B cell (primary cell): ENCODE data around the gene TAS2R8. TPM values are rescaled to one million over a fixed set of nuclear protein-coding genes. Genes with fewer than 3 reads are reported as not detected.

Source experiments
- ATAC-seq: fragments of 200-7000 bp; cut with Tn5 transposase; one replicate; pipeline ENCODE4 v1.10.0; 2021; ENCODE audit warnings: low read depth, mild to moderate bottlenecking, moderate number of reproducible peaks, moderate library complexity
- CTCF ChIA-PET: fragments of 350-600 bp; sonication (Branson Sonifier 250); formaldehyde crosslinking; loops from one replicate; lab custom pipeline; 2021; ENCODE audit warnings: antibody characterized with exemption, inconsistent platforms; lab: Charles Lee
- POLR2A ChIA-PET: fragments of 350-600 bp; sonication (Branson Sonifier 250); formaldehyde crosslinking; loops from one replicate; lab custom pipeline; 2021; ENCODE audit warnings: antibody characterized with exemption; lab: Charles Lee
- DNase-seq: peaks from one replicate; pipeline ENCODE4 v3.0.0; 2013
- H2AFZ ChIP-seq: 2 replicates; pipeline ENCODE4 v1.6.1; 2012; ENCODE audit warnings: mild to moderate bottlenecking, low read depth, low read length; ENCODE audit not compliant: insufficient read depth, poor library complexity, severe bottlenecking
- H3K27ac ChIP-seq, 2 donors: 1 replicate in 1 of 2; 2 replicates in 1 of 2; pipeline ENCODE4 v1.5.1; 2012 to 2013; ENCODE audit warnings: low read length in 2 of 2, mild to moderate bottlenecking in 2 of 2, moderate library complexity in 1 of 2
- H3K27me3 ChIP-seq, 4 experiments: fragments of 200-600 bp in 1 of 4; sonication (generic) in 1 of 4; replicated peaks in 1 of 4; 1 replicate in 2 of 4; 2 replicates in 2 of 4; pipeline versions ENCODE4 v1.6.1 to v1.7.0; 2013 to 2016; ENCODE audit warnings: low read length in 3 of 4, mild to moderate bottlenecking in 2 of 4, mixed read lengths in 1 of 4, moderate library complexity in 1 of 4; ENCODE audit not compliant: insufficient read depth in 4 of 4, control insufficient read depth in 3 of 4; ENCODE audit errors: control extremely low read depth in 1 of 4
- H3K36me3 ChIP-seq, 2 experiments: replicated peaks in 1 of 2; 1 replicate in 1 of 2; 2 replicates in 1 of 2; pipeline versions ENCODE4 v1.6.1 to v1.7.1; 2013; ENCODE audit warnings: low read length in 1 of 2; ENCODE audit not compliant: insufficient read depth in 2 of 2, control insufficient read depth in 1 of 2; ENCODE audit errors: control extremely low read depth in 1 of 2, extremely low read depth in 1 of 2
- H3K4me1 ChIP-seq, 2 donors: fragments of 200-600 bp in 1 of 2; sonication (generic) in 1 of 2; 1 replicate in 1 of 2; 2 replicates in 1 of 2; pipeline versions ENCODE4 v1.5.1 to v1.6.1; 2013 to 2017; ENCODE audit warnings: low read length in 2 of 2; ENCODE audit not compliant: control insufficient read depth in 2 of 2, insufficient read depth in 2 of 2
- H3K4me2 ChIP-seq: replicated peaks from 2 replicates; pipeline ENCODE3; 2012; ENCODE audit warnings: mild to moderate bottlenecking, low read depth, low read length; ENCODE audit not compliant: poor library complexity, severe bottlenecking
- H3K4me3 ChIP-seq, 5 experiments: fragments of 200-600 bp in 1 of 5; sonication (generic) in 1 of 5; 1 replicate in 3 of 5; 2 replicates in 2 of 5; pipeline versions ENCODE4 v1.5.1 to v1.7.0; 2011 to 2016; ENCODE audit warnings: low read length in 4 of 5, mild to moderate bottlenecking in 4 of 5, low read depth in 2 of 5, control low read depth in 1 of 5, moderate library complexity in 1 of 5; ENCODE audit not compliant: insufficient read depth in 1 of 5; ENCODE audit errors: control extremely low read depth in 1 of 5, extremely low read depth in 1 of 5
- H3K79me2 ChIP-seq: fragments of 200-600 bp; sonication (generic); one replicate; pipeline ENCODE4 v1.6.0; 2016; ENCODE audit warnings: low read length; ENCODE audit not compliant: control insufficient read depth, insufficient read depth
- H3K9ac ChIP-seq: fragments of 200-600 bp; sonication (generic); 2 replicates; pipeline ENCODE4 v1.6.1; 2017; ENCODE audit warnings: mild to moderate bottlenecking, low read length, moderate library complexity
- H3K9me3 ChIP-seq, 3 donors: one replicate each; pipeline versions ENCODE4 v1.6.1 to v1.7.1; 2013; ENCODE audit warnings: low read length in 2 of 3; ENCODE audit not compliant: control insufficient read depth in 2 of 3, insufficient read depth in 1 of 3; ENCODE audit errors: control extremely low read depth in 1 of 3
- H4K20me1 ChIP-seq: 2 replicates; pipeline ENCODE4 v1.6.0; 2012; ENCODE audit warnings: mild to moderate bottlenecking, low read length; ENCODE audit not compliant: insufficient read depth, control insufficient read depth, poor library complexity, severe bottlenecking
- H3K27ac Mint-ChIP-seq: one replicate; pipeline ENCODE4 v1.8.0; 2021; ENCODE audit warnings: mixed read lengths
- H3K27me3 Mint-ChIP-seq: one replicate; pipeline ENCODE4 v1.8.0; 2021; ENCODE audit warnings: mixed read lengths
- H3K4me1 Mint-ChIP-seq: one replicate; pipeline ENCODE4 v1.8.0; 2021; ENCODE audit warnings: mixed read lengths
- H3K4me3 Mint-ChIP-seq: one replicate; pipeline ENCODE4 v1.8.0; 2021; ENCODE audit warnings: mixed read lengths
- H3K9me3 Mint-ChIP-seq: one replicate; pipeline ENCODE4 v1.8.0; 2022; ENCODE audit warnings: mixed read lengths; ENCODE audit not compliant: insufficient read depth
- EZH2 ChIP-seq: IDR thresholded peaks from 2 replicates; pipeline ENCODE4 v1.6.1; 2012; ENCODE audit warnings: borderline replicate concordance, low read depth, mild to moderate bottlenecking, moderate library complexity, low read length; ENCODE audit not compliant: insufficient read depth, poor library complexity, severe bottlenecking
- WGBS: methylation state at CpG from one replicate; pipeline ENCODE4 v1.1.5; 2013; ENCODE audit warnings: missing lambda C conversion rate; ENCODE audit not compliant: insufficient coverage; 5-methylcytosine and 5-hydroxymethylcytosine counted together
- intact Hi-C: fragments of 100-400 bp; cut with micrococcal nuclease; formaldehyde crosslinking; loops from one replicate; pipeline ENCODE4 v1.10.0; 2022
- polyA plus RNA-seq: library from polyadenylated mRNA; depleted of rRNA; stranded (reverse); fragments of >200 nt; gene quantifications from 2 replicates; pipeline ENCODE4 v1.2.3, GENCODE V29; 2012
- total RNA-seq, 2 donors: library from RNA; stranded (reverse); fragments of 120-200 nt in 1 of 2; gene quantifications; 1 replicate in 1 of 2; 2 replicates in 1 of 2; pipeline versions ENCODE4 v1.2.3 to v1.2.4, GENCODE V29; 2013 to 2022
- TF ChIP-seq, protein P1 (sequence below): fragments of 200-600 bp; IDR thresholded peaks from one replicate; pipeline ENCODE4 v1.8.0; 2022; ENCODE audit warnings: antibody characterized with exemption, mild to moderate bottlenecking

The TAS2R8 gene
- total and polyA plus RNA-seq, 2 donors (not counting 1 experiment from before 2014, with no cell fraction given), result not detected

GRCh38 chr12:10842862-10843261 is 35.8 kb upstream of the TAS2R8 start:
- ChIA-PET POLR2A (no interaction called here), CTCF (no interaction called here)
- no peak overlapping the region for H3K4me2 ChIP-seq
- no peak overlapping the region for H3K27ac ChIP-seq
- no peaks in the 10 kb centered on the region for H4K20me1 ChIP-seq
- Mint-ChIP-seq H3K4me1 (no peaks in the 10 kb centered on the region), H3K27me3 (no peaks in the 10 kb centered on the region), H3K4me3 (no peak overlapping the region), H3K9me3 (no peaks in the 10 kb centered on the region), H3K27ac (no peak overlapping the region)
- no peak for DNase-seq
- H3K4me3 ChIP-seq, result no peak overlapping the region
- 100% methylated on average over 1 of the region's 2 CpGs for WGBS
- H3K9me3 ChIP-seq, result no peaks in the 10 kb centered on the region
- H3K79me2 ChIP-seq, result no peaks in the 10 kb centered on the region
- intact Hi-C loops, result no loop called here
- no peaks in the 10 kb centered on the region for H3K27me3 ChIP-seq
- no peak for ATAC-seq
- no peak for TF ChIP-seq EZH2
- no peak overlapping the region for H3K9ac ChIP-seq
- peaks cover 0 to 4% of the 10 kb centered on the region in 2 experiments for H3K36me3 ChIP-seq
- H2AFZ ChIP-seq, result no peak overlapping the region
- no peaks in the 10 kb centered on the region for H3K4me1 ChIP-seq

DNA sequence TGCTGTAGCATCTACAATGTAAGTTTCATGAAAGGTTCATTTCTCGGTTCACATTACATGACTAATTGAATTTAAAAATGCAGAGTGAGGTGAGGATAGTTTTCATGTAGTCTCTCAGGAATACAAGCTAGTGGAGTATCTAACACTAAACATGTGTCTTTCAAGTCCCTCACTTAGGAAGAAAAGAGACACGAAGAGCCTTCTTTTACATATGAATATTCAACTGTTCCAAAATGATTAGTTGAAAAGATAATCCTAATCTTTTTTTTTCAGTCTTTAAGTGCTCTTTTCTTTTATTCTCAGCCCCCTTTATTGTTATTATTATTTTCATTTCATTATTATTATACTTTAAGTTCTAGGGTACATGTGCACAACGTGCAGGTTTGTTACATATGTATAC is 31.4 kb upstream of the TAS2R8 start:
- no peak overlapping the region for H3K9ac ChIP-seq
- no CpG with 5 or more reads among the region's 3 CpGs for WGBS
- H3K4me3 ChIP-seq, result no peak overlapping the region
- no peaks in the 10 kb centered on the region for H3K36me3 ChIP-seq
- H3K9me3 ChIP-seq, result peaks cover 0 to 1% (median 0%) of the 10 kb centered on the region in 3 donors
- intact Hi-C loops, result no loop called here
- DNase-seq (no peak), ATAC-seq (no peak)
- no peak overlapping the region for H3K4me3 Mint-ChIP-seq
- H3K27me3 ChIP-seq, result no peaks in the 10 kb centered on the region
- CTCF ChIA-PET, result no interaction called here
- no peak overlapping the region for H3K27ac Mint-ChIP-seq
- H3K27ac ChIP-seq, result no peak overlapping the region
- TF ChIP-seq, protein P1, sequence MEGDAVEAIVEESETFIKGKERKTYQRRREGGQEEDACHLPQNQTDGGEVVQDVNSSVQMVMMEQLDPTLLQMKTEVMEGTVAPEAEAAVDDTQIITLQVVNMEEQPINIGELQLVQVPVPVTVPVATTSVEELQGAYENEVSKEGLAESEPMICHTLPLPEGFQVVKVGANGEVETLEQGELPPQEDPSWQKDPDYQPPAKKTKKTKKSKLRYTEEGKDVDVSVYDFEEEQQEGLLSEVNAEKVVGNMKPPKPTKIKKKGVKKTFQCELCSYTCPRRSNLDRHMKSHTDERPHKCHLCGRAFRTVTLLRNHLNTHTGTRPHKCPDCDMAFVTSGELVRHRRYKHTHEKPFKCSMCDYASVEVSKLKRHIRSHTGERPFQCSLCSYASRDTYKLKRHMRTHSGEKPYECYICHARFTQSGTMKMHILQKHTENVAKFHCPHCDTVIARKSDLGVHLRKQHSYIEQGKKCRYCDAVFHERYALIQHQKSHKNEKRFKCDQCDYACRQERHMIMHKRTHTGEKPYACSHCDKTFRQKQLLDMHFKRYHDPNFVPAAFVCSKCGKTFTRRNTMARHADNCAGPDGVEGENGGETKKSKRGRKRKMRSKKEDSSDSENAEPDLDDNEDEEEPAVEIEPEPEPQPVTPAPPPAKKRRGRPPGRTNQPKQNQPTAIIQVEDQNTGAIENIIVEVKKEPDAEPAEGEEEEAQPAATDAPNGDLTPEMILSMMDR, result no peak
- no peak for TF ChIP-seq EZH2
- peaks cover 2% of the 10 kb centered on the region for H3K9me3 Mint-ChIP-seq
- POLR2A ChIA-PET, result no interaction called here
- H3K79me2 ChIP-seq, result no peaks in the 10 kb centered on the region
- no peaks in the 10 kb centered on the region for H3K4me1 ChIP-seq
- H3K4me1 Mint-ChIP-seq, result no peaks in the 10 kb centered on the region
- H4K20me1 ChIP-seq, result no peaks in the 10 kb centered on the region
- no peak overlapping the region for H2AFZ ChIP-seq
- no peaks in the 10 kb centered on the region for H3K27me3 Mint-ChIP-seq
- H3K4me2 ChIP-seq, result no peak overlapping the region
